HG02759 (cell line): Measurements from ENCODE around the gene FGF2.
"Not testable (repeated sequence)": the region's sequence is repeated elsewhere in the genome, so short reads cannot be mapped to it uniquely, and the experiment has no call there.

Source experiments
- ATAC-seq: cut with Tn5 transposase; IDR thresholded peaks from one replicate; pipeline ENCODE4 v1.9.1; 2021; ENCODE audit warnings: mild to moderate bottlenecking, moderate library complexity; ENCODE audit not compliant: unreplicated experiment

Gene FGF2

GRCh38 chr4:122921971-122922876 is 95.6 kb downstream of the FGF2 start, which contains the start of gene NUDT6:
Gene NUDT6 (minus strand): TSS chr4:122922597. CDS start chr4:122922572, 25 bp downstream.
- ATAC-seq = peak; percentile 69

GRCh38 chr4:122922877-122923511 is 96.4 kb downstream of the FGF2 start:
- peak; percentile 95 for ATAC-seq

GRCh38 chr4:122928930-122929329 is 102.3 kb downstream of the FGF2 start:
- no peak for ATAC-seq

- no peak for ATAC-seq
These were observed 104.2 kb downstream of the FGF2 start for GRCh38 chr4:122930862-122931261.

GRCh38 chr4:122932763-122933162 is 106.1 kb downstream of the FGF2 start:
- ATAC-seq = no peak

- ATAC-seq = not testable (repeated sequence)
These were observed 118.5 kb downstream of the FGF2 start for GRCh38 chr4:122945136-122945535.

GRCh38 chr4:122946142-122946541 is 119.5 kb downstream of the FGF2 start:
- ATAC-seq = no peak
